ENCODE data around the gene RTRAF.

GRCh38 chr14:51978681-51979085 is 10.7 kb upstream of the RTRAF start:
- TF ChIP-seq, protein P1, sequence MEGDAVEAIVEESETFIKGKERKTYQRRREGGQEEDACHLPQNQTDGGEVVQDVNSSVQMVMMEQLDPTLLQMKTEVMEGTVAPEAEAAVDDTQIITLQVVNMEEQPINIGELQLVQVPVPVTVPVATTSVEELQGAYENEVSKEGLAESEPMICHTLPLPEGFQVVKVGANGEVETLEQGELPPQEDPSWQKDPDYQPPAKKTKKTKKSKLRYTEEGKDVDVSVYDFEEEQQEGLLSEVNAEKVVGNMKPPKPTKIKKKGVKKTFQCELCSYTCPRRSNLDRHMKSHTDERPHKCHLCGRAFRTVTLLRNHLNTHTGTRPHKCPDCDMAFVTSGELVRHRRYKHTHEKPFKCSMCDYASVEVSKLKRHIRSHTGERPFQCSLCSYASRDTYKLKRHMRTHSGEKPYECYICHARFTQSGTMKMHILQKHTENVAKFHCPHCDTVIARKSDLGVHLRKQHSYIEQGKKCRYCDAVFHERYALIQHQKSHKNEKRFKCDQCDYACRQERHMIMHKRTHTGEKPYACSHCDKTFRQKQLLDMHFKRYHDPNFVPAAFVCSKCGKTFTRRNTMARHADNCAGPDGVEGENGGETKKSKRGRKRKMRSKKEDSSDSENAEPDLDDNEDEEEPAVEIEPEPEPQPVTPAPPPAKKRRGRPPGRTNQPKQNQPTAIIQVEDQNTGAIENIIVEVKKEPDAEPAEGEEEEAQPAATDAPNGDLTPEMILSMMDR (conservative IDR thresholded peaks at IDR 0.05; ENCODE audit: low read length): no peak
- TF ChIP-seq EZH2phosphoT487 (IDR thresholded peaks at IDR 0.05; ENCODE audit: borderline replicate concordance, low read depth, low read length): no peak

All from OCI-LY7 (cell line).